ENCODE data around the gene ERFE. TPM values are rescaled to one million over a fixed set of nuclear protein-coding genes. Genes with fewer than 3 reads are reported as not detected.

The ERFE gene
- total RNA-seq, 1 experiment from 2014 or later: 4.5 TPM

DNA sequence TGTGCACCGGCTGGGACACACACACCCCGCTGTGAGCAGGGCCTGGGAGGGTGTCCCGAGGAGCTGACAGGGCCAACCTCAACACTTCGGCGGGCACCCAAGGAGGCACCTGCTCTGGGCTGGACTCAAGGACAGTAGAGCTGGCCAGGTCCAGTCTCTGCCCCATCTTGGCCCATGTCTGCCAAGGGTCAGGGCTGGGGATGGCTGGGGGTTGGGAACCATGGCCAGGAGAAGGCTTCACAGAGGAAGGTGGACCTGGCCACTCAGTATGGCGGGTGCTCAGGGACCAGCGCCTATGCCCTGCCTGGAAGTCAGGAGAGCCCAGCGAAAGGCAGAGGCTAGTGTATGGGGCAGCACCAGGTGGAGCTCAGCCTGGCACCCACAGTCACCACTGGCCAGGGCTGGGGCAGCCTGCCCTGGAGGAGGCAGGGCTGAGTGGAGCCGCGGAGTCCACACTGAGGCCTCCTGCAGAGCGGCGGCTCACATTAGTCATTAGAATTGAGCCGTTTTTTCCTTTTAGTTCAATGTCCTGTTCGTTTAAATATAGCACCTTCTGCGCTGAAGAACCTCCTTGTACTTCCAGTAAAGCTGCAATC is 4.2 kb downstream of the ERFE start:
- DNase-seq (ENCODE audit: low spot score) (no peak), ATAC-seq (no peak)
- no peak overlapping the region for H3K27ac Mint-ChIP-seq
- peak overlapping the region; percentile 33 for H3K4me3 Mint-ChIP-seq
- peaks cover 52% of the 10 kb centered on the region for H3K27me3 Mint-ChIP-seq (ENCODE audit: low read depth)
- H3K4me1 Mint-ChIP-seq: peaks cover 6% of the 10 kb centered on the region
- 0 out of 2 replicates have a peak, but pooled peaks have one; percentile 20 for TF ChIP-seq USF1 (CRISPR knock-in tag; IDR thresholded peaks at IDR 0.05)
- no peak for TF ChIP-seq ZNF671 (CRISPR knock-in tag; IDR thresholded peaks at IDR 0.05)
- POLR2A ChIA-PET: no interaction called here
- no peaks in the 10 kb centered on the region for H3K36me3 Mint-ChIP-seq
- CTCF ChIA-PET: interaction anchor here (0.7 to 3.0 kb wide), 5 partner anchors 10 to 240 kb away, joined by 3 to 19 read pairs (median 5); no protein-coding TSS in a partner anchor
- no peaks in the 10 kb centered on the region for H3K9me3 Mint-ChIP-seq

DNA sequence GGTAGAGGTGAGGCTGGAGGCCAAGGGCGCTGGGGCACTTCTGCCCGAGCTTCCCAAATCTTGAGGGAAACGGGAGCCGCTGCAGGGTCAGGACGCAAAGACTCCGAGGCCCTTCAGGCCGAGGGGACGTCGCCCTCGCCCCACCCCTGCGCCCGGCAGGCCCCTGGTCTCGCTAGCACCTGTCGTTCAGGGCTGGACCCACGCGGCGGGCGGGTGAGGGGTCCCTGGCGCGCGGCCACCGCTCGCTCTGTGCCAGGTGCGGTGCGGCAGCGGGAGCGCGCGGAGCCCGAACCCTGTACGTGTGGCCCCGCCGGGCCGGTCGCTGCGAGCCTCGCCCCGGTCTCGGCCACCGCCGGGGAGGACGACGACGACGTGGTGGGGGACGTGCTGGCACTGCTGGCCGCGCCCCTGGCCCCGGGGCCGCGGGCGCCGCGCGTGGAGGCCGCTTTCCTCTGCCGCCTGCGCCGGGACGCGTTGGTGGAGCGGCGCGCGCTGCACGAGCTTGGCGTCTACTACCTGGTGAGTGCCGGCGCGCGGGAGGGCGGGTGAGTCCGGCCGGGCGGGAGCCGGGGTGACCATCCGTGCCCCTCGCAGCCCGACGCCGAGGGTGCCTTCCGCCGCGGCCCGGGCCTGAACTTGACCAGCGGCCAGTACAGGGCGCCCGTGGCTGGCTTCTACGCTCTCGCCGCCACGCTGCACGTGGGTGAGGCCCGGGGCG is 4.9 kb downstream of the ERFE start:
- Mint-ChIP-seq H3K36me3 (peaks cover 3% of the 10 kb centered on the region; the same call in 1 of the 2 replicates), H3K4me3 (peak overlapping the region; percentile 33), H3K4me1 (peaks cover 6% of the 10 kb centered on the region), H3K9me3 (no peaks in the 10 kb centered on the region), H3K27ac (no peak overlapping the region), H3K27me3 (ENCODE audit: low read depth) (peaks cover 52% of the 10 kb centered on the region)
- POLR2A ChIA-PET: no interaction called here
- ATAC-seq (no peak), DNase-seq (ENCODE audit: low spot score) (no peak)
- peak; percentile 88; the same call in 1 of the 2 replicates for TF ChIP-seq TCF7 (CRISPR knock-in tag; IDR thresholded peaks at IDR 0.05; ENCODE audit: low read depth)
- no peak for TF ChIP-seq ZBTB43 (CRISPR knock-in tag; IDR thresholded peaks at IDR 0.05)
- TF ChIP-seq FOXP1 (CRISPR knock-in tag; IDR thresholded peaks at IDR 0.05; ENCODE audit: borderline replicate concordance): peak; percentile 65; the same call in 1 of the 2 replicates
- no peak for TF ChIP-seq E2F5 (CRISPR knock-in tag; IDR thresholded peaks at IDR 0.05)
- TF ChIP-seq, protein P1, sequence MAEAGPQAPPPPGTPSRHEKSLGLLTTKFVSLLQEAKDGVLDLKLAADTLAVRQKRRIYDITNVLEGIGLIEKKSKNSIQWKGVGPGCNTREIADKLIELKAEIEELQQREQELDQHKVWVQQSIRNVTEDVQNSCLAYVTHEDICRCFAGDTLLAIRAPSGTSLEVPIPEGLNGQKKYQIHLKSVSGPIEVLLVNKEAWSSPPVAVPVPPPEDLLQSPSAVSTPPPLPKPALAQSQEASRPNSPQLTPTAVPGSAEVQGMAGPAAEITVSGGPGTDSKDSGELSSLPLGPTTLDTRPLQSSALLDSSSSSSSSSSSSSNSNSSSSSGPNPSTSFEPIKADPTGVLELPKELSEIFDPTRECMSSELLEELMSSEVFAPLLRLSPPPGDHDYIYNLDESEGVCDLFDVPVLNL (CRISPR knock-in tag; IDR thresholded peaks at IDR 0.05; ENCODE audit: borderline replicate concordance, low read depth): 0 out of 2 replicates have a peak, but pooled peaks have one; percentile 71
- CTCF ChIA-PET: interaction anchor here (0.7 to 3.0 kb wide), 4 partner anchors 11 to 240 kb away, joined by 3 to 19 read pairs (median 7); no protein-coding TSS in a partner anchor

DNA sequence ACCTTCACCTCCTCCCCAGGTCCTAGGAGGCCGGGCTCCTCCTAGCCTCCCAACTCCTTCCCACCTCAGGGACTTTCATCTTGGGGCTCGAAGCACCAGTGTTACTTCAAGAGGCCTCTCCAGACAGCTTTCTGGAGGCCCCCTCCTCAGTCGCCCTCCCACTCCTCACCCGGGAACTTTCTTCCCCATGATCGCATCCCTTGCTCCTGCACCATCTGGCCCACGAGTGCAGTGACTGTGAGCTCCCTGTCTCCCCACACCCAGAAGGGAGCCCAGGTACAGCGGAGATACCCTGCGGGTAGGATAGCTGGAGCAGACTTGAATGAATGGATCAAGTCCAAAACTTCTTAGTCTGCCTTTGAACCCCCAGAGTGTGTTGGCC is 6.1 kb downstream of the ERFE start:
- Mint-ChIP-seq H3K27ac (no peak overlapping the region), H3K27me3 (ENCODE audit: low read depth) (peaks cover 44% of the 10 kb centered on the region), H3K9me3 (no peaks in the 10 kb centered on the region), H3K4me3 (peak overlapping the region; percentile 55), H3K4me1 (no peaks in the 10 kb centered on the region), H3K36me3 (peaks cover 6% of the 10 kb centered on the region; the same call in 1 of the 2 replicates)
- DNase-seq (ENCODE audit: low spot score) (no peak), ATAC-seq (no peak)
- ChIA-PET POLR2A (no interaction called here), CTCF (interaction anchor here (0.6 to 3.0 kb wide), 4 partner anchors 9 to 99 kb away, joined by 3 to 19 read pairs (median 4); partner anchors contain the start of gene KLHL30)
- no peak for TF ChIP-seq ZBTB21 (CRISPR knock-in tag; IDR thresholded peaks at IDR 0.05; ENCODE audit: borderline replicate concordance)
- TF ChIP-seq CBFB (CRISPR knock-in tag; IDR thresholded peaks at IDR 0.05; ENCODE audit: low read depth): no peak
- TF ChIP-seq ELF4 (CRISPR knock-in tag; IDR thresholded peaks at IDR 0.05; ENCODE audit: low read depth): no peak
- TF ChIP-seq TEAD4 (CRISPR knock-in tag; IDR thresholded peaks at IDR 0.05): no peak
- TF ChIP-seq, protein P1 (CRISPR knock-in tag; IDR thresholded peaks at IDR 0.05; ENCODE audit: borderline replicate concordance, low read depth): no peak
- no peak for TF ChIP-seq ZNF263 (CRISPR knock-in tag; IDR thresholded peaks at IDR 0.05; ENCODE audit: low read depth)
- TF ChIP-seq, protein P2, sequence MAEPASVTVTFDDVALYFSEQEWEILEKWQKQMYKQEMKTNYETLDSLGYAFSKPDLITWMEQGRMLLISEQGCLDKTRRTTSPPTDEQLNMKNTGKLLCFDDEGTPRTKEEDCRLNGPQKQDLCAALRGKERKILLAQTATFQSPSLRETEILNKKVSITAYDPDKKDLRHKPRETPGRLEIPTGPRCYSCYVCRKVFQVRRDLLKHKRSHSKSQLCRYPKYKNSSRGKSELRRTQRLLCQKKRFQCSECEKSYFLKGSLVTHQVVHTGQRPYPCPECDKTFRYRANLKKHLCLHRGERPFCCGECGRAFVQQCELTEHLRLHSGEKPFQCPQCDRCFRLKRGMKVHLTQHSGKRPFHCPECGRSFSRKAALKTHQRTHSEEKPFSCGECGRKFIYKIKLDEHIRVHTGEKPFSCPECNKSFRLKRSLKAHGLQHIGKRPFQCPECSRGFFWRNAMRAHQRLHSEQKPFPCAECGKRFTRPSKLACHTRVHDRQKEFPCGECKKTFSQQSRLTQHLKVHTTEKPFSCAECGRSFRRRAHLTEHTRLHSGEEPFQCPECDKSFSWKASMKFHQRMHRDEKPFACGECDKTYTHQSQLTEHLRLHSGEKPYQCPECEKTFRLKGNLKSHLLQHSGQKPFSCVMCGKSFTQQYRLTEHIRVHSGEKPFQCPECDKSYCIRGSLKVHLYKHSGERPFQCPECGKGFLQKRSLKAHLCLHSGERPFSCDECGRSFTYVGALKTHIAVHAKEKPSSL (CRISPR knock-in tag; conservative IDR thresholded peaks at IDR 0.05): no peak
- TF ChIP-seq PREB (CRISPR knock-in tag; IDR thresholded peaks at IDR 0.05; ENCODE audit: borderline replicate concordance): no peak

All from WTC11 (cell line).